DND-41 (cell line): ENCODE measurements around the gene RUNX3.

Experiments
- ATAC-seq: fragments of 200-7000 bp; cut with Tn5 transposase; 3 replicates; pipeline ENCODE4 v1.9.1; 2021; ENCODE audit warnings: low read depth; ENCODE audit not compliant: insufficient read depth
- DNase-seq: peaks from one replicate; pipeline ENCODE4 v3.0.0-alpha.2; 2020
- H2AFZ ChIP-seq: 2 replicates; pipeline ENCODE4 v1.6.0; 2012; ENCODE audit warnings: low read depth, low read length
- H3K27ac ChIP-seq: 2 replicates; pipeline ENCODE4 v1.5.1; 2012; ENCODE audit warnings: low read length, inconsistent platforms
- H3K27me3 ChIP-seq: fragments of 200-600 bp; sonication (generic); 2 replicates; pipeline ENCODE4 v1.6.0; 2012; ENCODE audit warnings: low read length, mild to moderate bottlenecking, inconsistent platforms; ENCODE audit not compliant: insufficient read depth, poor library complexity
- H3K36me3 ChIP-seq: 2 replicates; pipeline ENCODE4 v1.5.1; 2012; ENCODE audit warnings: low read length, inconsistent platforms; ENCODE audit not compliant: insufficient read depth
- H3K4me1 ChIP-seq: 2 replicates; pipeline ENCODE4 v1.5.1; 2012; ENCODE audit warnings: mild to moderate bottlenecking, low read length; ENCODE audit not compliant: insufficient read depth
- H3K4me2 ChIP-seq: 2 replicates; pipeline ENCODE4 v1.6.0; 2012; ENCODE audit warnings: mild to moderate bottlenecking, moderate library complexity, low read length, inconsistent platforms; ENCODE audit not compliant: insufficient read depth
- H3K4me3 ChIP-seq, 2 experiments: fragments of 200-600 bp in 1 of 2; shearing (Covaris generic) in 1 of 2; 2 replicates each; pipeline ENCODE4 v1.5.1; 2012 to 2016; ENCODE audit warnings: inconsistent platforms in 2 of 2, low read length in 2 of 2, mild to moderate bottlenecking in 2 of 2, low read depth in 1 of 2, moderate library complexity in 1 of 2
- H3K79me2 ChIP-seq: 2 replicates; pipeline ENCODE4 v1.6.0; 2012; ENCODE audit warnings: low read length, inconsistent platforms; ENCODE audit not compliant: insufficient read depth
- H3K9ac ChIP-seq: 2 replicates; pipeline ENCODE4 v1.6.0; 2012; ENCODE audit warnings: low read depth, mild to moderate bottlenecking, inconsistent platforms, low read length, moderate library complexity
- H3K9me3 ChIP-seq: 2 replicates; pipeline ENCODE4 v1.5.1; 2012; ENCODE audit warnings: low read length, moderate library complexity, mild to moderate bottlenecking, inconsistent platforms; ENCODE audit not compliant: insufficient read depth, severe bottlenecking
- H4K20me1 ChIP-seq: 2 replicates; pipeline ENCODE4 v1.6.0; 2012; ENCODE audit warnings: low read length; ENCODE audit not compliant: insufficient read depth
- EZH2 ChIP-seq: IDR thresholded peaks from 3 replicates; pipeline ENCODE4 v1.6.1; 2012; ENCODE audit warnings: borderline replicate concordance, low read depth, mild to moderate bottlenecking, moderate library complexity, low read length, inconsistent platforms; ENCODE audit not compliant: severe bottlenecking
- TF ChIP-seq, protein P1 (sequence below): IDR thresholded peaks from 2 replicates; pipeline ENCODE4 v1.5.1; 2012; ENCODE audit warnings: borderline replicate concordance, low read length, moderate library complexity, mild to moderate bottlenecking; ENCODE audit not compliant: poor library complexity, severe bottlenecking; ENCODE audit errors: extremely low read depth

The RUNX3 gene

DNA sequence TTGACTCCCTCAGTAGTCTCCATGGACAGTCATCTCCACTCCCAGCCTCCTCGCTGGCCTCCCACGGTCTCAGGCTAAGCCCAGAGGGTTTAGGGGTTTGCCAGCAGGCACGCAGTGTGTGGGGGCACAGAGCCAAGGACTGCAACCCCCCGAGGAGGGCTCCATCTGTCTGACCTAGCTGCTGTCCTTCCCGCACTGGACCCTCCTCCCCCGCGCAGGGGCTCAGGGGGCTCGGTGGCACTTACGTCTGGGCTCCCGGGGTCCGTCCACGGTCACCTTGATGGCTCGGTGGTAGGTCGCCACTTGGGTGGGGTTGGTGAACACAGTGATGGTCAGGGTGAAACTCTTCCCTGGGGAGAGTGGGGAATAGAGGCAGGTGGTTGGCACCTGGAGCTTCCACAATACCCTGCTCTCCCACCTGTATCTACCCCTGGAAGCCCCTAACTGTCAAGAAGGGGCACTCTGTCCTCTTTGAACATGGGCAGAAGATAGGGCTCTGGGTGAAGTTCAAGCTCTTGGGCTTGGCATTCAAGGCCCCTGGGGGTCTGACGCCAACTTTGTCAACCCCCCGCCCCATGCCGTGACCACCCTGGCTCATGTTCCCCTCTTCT is 11.0 kb downstream of the RUNX3 start:
- DNase-seq, result no peak
- peaks cover 3% of the 10 kb centered on the region for H3K79me2 ChIP-seq
- no peaks in the 10 kb centered on the region for H3K4me1 ChIP-seq
- no peak overlapping the region for H3K9ac ChIP-seq
- H3K4me2 ChIP-seq, result no peak overlapping the region
- no peak overlapping the region for H2AFZ ChIP-seq
- no peak for ATAC-seq
- no peak overlapping the region for H3K27ac ChIP-seq
- H3K4me3 ChIP-seq, result no peak overlapping the region
- TF ChIP-seq, protein P1, sequence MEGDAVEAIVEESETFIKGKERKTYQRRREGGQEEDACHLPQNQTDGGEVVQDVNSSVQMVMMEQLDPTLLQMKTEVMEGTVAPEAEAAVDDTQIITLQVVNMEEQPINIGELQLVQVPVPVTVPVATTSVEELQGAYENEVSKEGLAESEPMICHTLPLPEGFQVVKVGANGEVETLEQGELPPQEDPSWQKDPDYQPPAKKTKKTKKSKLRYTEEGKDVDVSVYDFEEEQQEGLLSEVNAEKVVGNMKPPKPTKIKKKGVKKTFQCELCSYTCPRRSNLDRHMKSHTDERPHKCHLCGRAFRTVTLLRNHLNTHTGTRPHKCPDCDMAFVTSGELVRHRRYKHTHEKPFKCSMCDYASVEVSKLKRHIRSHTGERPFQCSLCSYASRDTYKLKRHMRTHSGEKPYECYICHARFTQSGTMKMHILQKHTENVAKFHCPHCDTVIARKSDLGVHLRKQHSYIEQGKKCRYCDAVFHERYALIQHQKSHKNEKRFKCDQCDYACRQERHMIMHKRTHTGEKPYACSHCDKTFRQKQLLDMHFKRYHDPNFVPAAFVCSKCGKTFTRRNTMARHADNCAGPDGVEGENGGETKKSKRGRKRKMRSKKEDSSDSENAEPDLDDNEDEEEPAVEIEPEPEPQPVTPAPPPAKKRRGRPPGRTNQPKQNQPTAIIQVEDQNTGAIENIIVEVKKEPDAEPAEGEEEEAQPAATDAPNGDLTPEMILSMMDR, result no peak
- no peak for TF ChIP-seq EZH2
- no peaks in the 10 kb centered on the region for H3K9me3 ChIP-seq
- H4K20me1 ChIP-seq, result peaks cover 20% of the 10 kb centered on the region
- peaks cover 21% of the 10 kb centered on the region; the same call in 1 of the 2 replicates for H3K36me3 ChIP-seq
- H3K27me3 ChIP-seq, result no peaks in the 10 kb centered on the region

DNA sequence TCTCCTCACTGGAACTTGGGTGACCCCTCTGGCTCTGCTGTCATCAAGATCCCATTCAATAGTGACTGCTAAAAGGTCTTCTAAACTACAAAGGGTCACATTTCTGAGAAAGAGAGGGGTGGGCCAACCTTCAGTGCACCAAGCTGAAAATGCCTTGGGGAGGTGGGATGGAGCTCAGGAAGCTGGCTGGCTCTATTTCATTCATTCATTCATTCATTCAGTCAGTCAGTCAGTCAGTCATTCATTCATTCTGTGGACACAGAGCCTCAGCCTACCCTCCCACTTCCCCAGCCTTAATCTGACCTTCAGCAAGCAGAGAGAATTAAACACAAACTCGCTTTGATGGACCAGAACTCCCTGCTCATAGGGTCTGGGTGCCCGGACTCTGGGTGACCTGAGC is 11.7 kb downstream of the RUNX3 start:
- Histone ChIP-seq H3K4me1 (no peaks in the 10 kb centered on the region), H3K27ac (no peak overlapping the region), H3K9ac (no peak overlapping the region), H3K27me3 (no peaks in the 10 kb centered on the region), H2AFZ (no peak overlapping the region), H3K79me2 (no peaks in the 10 kb centered on the region), H3K9me3 (no peaks in the 10 kb centered on the region), H4K20me1 (peaks cover 16% of the 10 kb centered on the region), H3K4me2 (no peak overlapping the region), H3K36me3 (peaks cover 26% of the 10 kb centered on the region), H3K4me3 (no peak overlapping the region)
- no peak for ATAC-seq
- TF ChIP-seq, protein P1, result no peak
- TF ChIP-seq EZH2, result no peak
- no peak for DNase-seq

DNA sequence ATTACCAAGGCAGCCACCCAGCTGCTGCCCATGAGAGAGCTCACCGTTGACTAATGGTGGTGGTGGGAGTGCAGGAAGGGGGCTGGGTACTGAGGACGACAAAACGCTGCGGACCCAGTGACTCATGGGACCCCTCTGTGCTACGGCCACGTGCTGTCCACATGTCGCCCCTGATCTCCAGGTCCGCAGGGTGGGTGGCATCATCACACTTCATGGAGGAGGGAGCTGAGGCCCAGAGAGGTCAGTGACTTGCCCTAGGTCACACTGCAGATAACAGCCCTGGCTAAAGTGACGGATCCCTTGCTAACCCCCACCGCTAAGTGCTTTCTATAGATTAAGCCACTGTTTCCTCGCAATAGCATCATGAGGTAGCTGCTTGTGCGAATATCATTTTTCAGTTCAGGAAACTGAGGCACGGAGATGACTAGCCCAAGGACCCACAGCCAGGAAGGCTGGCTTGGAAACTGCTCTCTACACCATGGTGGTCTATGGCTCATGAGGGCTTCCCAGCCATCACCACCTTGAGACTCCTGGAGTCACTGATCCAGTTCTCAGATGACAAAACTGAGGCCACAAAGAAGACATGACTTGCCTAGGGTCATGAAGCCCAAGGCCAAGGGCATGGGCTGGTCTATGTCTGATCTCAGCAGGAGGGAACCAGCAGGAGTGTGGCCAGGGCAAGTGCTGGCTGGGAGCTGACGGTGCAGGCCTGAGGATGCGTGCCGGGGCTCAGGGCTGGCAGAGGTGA is 12.6 kb downstream of the RUNX3 start:
- H3K79me2 ChIP-seq, result no peaks in the 10 kb centered on the region

More for the DNA sequence above, 12.6 kb downstream of the RUNX3 start:
- DNase-seq (no peak), ATAC-seq (no peak)
- TF ChIP-seq EZH2, result no peak
- TF ChIP-seq, protein P1, result no peak
- no peaks in the 10 kb centered on the region for H3K9me3 ChIP-seq
- no peak overlapping the region for H3K9ac ChIP-seq
- H3K4me1 ChIP-seq, result no peaks in the 10 kb centered on the region
- no peaks in the 10 kb centered on the region for H3K27me3 ChIP-seq
- peaks cover 26% of the 10 kb centered on the region for H3K36me3 ChIP-seq
- H4K20me1 ChIP-seq, result peaks cover 12% of the 10 kb centered on the region
- H3K4me3 ChIP-seq, result no peak overlapping the region
- no peak overlapping the region for H3K4me2 ChIP-seq
- no peak overlapping the region for H3K27ac ChIP-seq
- H2AFZ ChIP-seq, result no peak overlapping the region
